K562 (cell line): ENCODE data around the gene EVI5L. TPM values are rescaled to one million over a fixed set of nuclear protein-coding genes. Genes with fewer than 3 reads are reported as not detected.

ENCODE experiments used
- ARNT ChIP-seq, 2 experiments: fragments of 450-650 bp; IDR thresholded peaks; 2 replicates each; pipeline ENCODE4 v1.6.1; 2016; ENCODE audit warnings: mild to moderate bottlenecking in 1 of 2
- BRCA1 ChIP-seq, 2 experiments: fragments of 450-650 bp in 1 of 2; sonication (generic) in 1 of 2; formaldehyde crosslinking in 1 of 2; IDR thresholded peaks; 2 replicates each; pipeline versions ENCODE4 v1.5.0 to v1.6.1; 2017 to 2020; ENCODE audit warnings: mild to moderate bottlenecking in 1 of 2, missing genetic modification reagents in 1 of 2
- BRF1 ChIP-seq: IDR thresholded peaks from 3 replicates; pipeline ENCODE4 v1.6.1; 2011; ENCODE audit warnings: borderline replicate concordance, mild to moderate bottlenecking; ENCODE audit not compliant: insufficient read length; ENCODE audit errors: extremely low read depth
- DACH1 ChIP-seq: fragments of 450-650 bp; IDR thresholded peaks from 2 replicates; pipeline ENCODE4 v1.6.1; 2018; ENCODE audit not compliant: partially characterized antibody
- GATAD2B ChIP-seq: fragments of 450-650 bp; IDR thresholded peaks from 2 replicates; pipeline ENCODE4 v1.6.1; 2017; ENCODE audit warnings: mild to moderate bottlenecking, borderline replicate concordance
- GTF2F1 ChIP-seq: IDR thresholded peaks from 2 replicates; pipeline ENCODE4 v1.6.1; 2011; ENCODE audit warnings: low read depth, low read length, improper control_type of control experiment
- MXI1 ChIP-seq: IDR thresholded peaks from 2 replicates; pipeline ENCODE4 v1.6.1; 2011; ENCODE audit warnings: low read depth, mild to moderate bottlenecking, improper control_type of control experiment, low read length
- PHB2 ChIP-seq: fragments of 450-650 bp; IDR thresholded peaks from 2 replicates; pipeline ENCODE4 v1.6.1; 2017; ENCODE audit warnings: low read depth
- RBM34 ChIP-seq: fragments of 200-400 bp; formaldehyde crosslinking; IDR thresholded peaks from 2 replicates; pipeline ENCODE4 v1.6.1; 2018; ENCODE audit warnings: low read length, borderline replicate concordance; ENCODE audit not compliant: insufficient read depth
- SMAD1 ChIP-seq: fragments of 150-350 bp; IDR thresholded peaks from 2 replicates; pipeline ENCODE4 v1.6.1; 2014; ENCODE audit warnings: low read length, low read depth; ENCODE audit not compliant: partially characterized antibody
- TOE1 ChIP-seq, 2 experiments: fragments of 450-650 bp in 1 of 2; sonication (generic) in 1 of 2; formaldehyde crosslinking in 1 of 2; IDR thresholded peaks; 2 replicates each; pipeline versions ENCODE4 v1.7.1 to v1.8.0; 2016 to 2022; ENCODE audit warnings: borderline replicate concordance in 2 of 2, mild to moderate bottlenecking in 2 of 2, antibody characterized with exemption in 1 of 2, inconsistent platforms in 1 of 2, low read depth in 1 of 2, missing genetic modification reagents in 1 of 2, moderate library complexity in 1 of 2
- ZNF143 ChIP-seq: sonication (generic); formaldehyde crosslinking; IDR thresholded peaks from 2 replicates; pipeline ENCODE4 v1.9.0; 2022; ENCODE audit warnings: mild to moderate bottlenecking, missing genetic modification reagents
- polyA plus RNA-seq, 8 experiments: library from polyadenylated mRNA; depleted of rRNA in 4 of 8; stranded (reverse) in 5 of 8; unstranded in 3 of 8; fragments of >200 nt; fragmentation: Nextera tagmentation in 2 of 8; fragmentation: Illumina TruSeq in 1 of 8; extraction: Ambion mirVana in 2 of 8; extraction: Trizol in 1 of 8; gene quantifications; 2 replicates each; pipeline versions ENCODE4 v1.2.1 to v1.2.3, GENCODE V29; 2011 to 2014; ENCODE audit warnings: inconsistent platforms in 1 of 8, missing spikeins in 1 of 8
- total RNA-seq, 7 experiments: library from RNA; depleted of rRNA in 6 of 7; stranded (reverse); fragments of >200 nt in 6 of 7; fragmentation: Illumina TruSeq in 2 of 7; extraction: Trizol in 2 of 7; gene quantifications; 2 replicates each; pipeline versions ENCODE4 v1.2.1 to v1.2.3, GENCODE V29; 2011 to 2021; ENCODE audit warnings: low replicate concordance in 1 of 7
- TF ChIP-seq, protein P1 (sequence below): sonication (generic); formaldehyde crosslinking; IDR thresholded peaks from 2 replicates; pipeline ENCODE4 v1.9.0; 2022; ENCODE audit warnings: mild to moderate bottlenecking, missing genetic modification reagents
- TF ChIP-seq, protein P2 (sequence below): sonication (generic); formaldehyde crosslinking; IDR thresholded peaks from 2 replicates; pipeline ENCODE4 v1.9.0; 2022; ENCODE audit warnings: mild to moderate bottlenecking, missing genetic modification reagents
- TF ChIP-seq, protein P3 (sequence below): fragments of 450-650 bp; IDR thresholded peaks from 2 replicates; pipeline ENCODE4 v1.6.1; 2016; ENCODE audit warnings: antibody characterized with exemption
- TF ChIP-seq, protein P4 (sequence below): fragments of 450-650 bp; IDR thresholded peaks from 2 replicates; pipeline ENCODE4 v1.6.1; 2016; ENCODE audit warnings: mild to moderate bottlenecking

EVI5L gene
- total and polyA plus RNA-seq, 9 of the 15 experiments (the other 6 are each of a cell fraction or from before 2014, with no cell fraction given), result 0.69 to 1.8 (median 1.2) TPM; not detected in 2

DNA sequence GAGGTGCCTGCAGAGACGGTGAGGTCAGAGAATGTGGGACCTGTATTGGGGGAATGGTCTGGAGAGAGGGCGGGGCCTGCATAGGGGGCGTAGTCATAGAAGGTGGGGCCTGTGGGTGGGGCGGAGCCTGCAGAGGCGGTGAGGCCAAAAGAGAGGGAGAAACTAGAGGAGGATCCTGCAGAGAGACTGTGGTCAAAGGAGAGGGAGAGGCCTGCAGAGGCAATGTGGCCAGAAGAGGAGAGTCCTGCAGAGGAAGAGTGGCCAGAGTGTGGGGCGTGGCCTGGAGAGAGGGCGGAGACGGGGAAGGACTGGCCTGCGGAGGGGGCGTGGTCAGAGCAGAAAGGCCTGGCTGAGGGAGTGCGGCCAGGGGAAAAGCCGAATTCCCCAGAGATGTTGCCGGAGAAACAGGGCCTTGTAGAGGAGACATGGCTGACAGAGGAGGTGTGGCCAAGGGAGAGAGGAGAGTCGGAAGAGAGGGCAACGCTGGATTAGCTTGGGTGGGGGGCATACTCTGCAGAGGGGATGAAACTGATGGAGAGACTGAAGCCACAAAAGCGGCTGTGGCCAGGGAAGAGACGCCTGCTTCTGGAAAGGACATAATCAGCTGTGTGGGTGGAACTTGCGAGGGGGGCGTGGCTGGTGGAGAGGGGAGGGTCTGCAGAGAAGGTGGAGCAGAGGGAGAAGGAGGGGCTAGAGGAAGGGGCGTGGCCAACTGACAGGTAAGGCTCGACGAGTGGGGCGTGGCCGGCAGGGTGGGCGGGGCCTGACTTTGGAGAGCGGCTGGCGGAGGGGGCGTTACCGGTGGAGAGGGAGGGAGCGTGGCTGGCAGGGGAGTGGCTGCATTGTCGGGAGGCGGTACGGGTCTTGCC, 41.7 kb downstream of the EVI5L start (continued):
- TF ChIP-seq ARNT (IDR thresholded peaks at IDR 0.05) (peak in 1 of 2 experiments; percentile 21; a peak in 1 of 4 replicates), BRCA1 (IDR thresholded peaks at IDR 0.05) (no peak), BRCA1 (CRISPR knock-in tag; IDR thresholded peaks at IDR 0.05) (no peak), PHB2 (no peak), BRF1 (no peak), DACH1 (peak; percentile 89), GATAD2B (no peak), MXI1 (no peak), GTF2F1 (no peak), TOE1 (IDR thresholded peaks at IDR 0.05; ENCODE audit: borderline replicate concordance) (peak; percentile 44; the same call in 1 of the 2 replicates), TOE1 (CRISPR knock-in tag; IDR thresholded peaks at IDR 0.05; ENCODE audit: borderline replicate concordance, low read depth) (no peak), SMAD1 (no peak), ZNF143 (CRISPR knock-in tag) (0 out of 2 replicates have a peak, but pooled peaks have one; percentile 11), RBM34 (no peak)
- TF ChIP-seq, protein P1, sequence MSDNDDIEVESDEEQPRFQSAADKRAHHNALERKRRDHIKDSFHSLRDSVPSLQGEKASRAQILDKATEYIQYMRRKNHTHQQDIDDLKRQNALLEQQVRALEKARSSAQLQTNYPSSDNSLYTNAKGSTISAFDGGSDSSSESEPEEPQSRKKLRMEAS, result peak; percentile 52
- TF ChIP-seq, protein P2, sequence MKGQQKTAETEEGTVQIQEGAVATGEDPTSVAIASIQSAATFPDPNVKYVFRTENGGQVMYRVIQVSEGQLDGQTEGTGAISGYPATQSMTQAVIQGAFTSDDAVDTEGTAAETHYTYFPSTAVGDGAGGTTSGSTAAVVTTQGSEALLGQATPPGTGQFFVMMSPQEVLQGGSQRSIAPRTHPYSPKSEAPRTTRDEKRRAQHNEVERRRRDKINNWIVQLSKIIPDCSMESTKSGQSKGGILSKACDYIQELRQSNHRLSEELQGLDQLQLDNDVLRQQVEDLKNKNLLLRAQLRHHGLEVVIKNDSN (CRISPR knock-in tag), result 0 out of 2 replicates have a peak, but pooled peaks have one; percentile 7
- TF ChIP-seq, protein P3, sequence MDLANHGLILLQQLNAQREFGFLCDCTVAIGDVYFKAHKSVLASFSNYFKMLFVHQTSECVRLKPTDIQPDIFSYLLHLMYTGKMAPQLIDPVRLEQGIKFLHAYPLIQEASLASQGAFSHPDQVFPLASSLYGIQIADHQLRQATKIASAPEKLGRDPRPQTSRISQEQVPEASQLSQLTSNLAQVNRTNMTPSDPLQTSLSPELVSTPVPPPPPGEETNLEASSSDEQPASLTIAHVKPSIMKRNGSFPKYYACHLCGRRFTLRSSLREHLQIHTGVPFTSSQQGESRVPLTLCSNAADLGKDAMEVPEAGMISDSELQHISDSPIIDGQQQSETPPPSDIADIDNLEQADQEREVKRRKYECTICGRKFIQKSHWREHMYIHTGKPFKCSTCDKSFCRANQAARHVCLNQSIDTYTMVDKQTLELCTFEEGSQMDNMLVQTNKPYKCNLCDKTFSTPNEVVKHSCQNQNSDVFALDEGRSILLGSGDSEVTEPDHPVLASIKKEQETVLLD, result no peak
- TF ChIP-seq, protein P4, sequence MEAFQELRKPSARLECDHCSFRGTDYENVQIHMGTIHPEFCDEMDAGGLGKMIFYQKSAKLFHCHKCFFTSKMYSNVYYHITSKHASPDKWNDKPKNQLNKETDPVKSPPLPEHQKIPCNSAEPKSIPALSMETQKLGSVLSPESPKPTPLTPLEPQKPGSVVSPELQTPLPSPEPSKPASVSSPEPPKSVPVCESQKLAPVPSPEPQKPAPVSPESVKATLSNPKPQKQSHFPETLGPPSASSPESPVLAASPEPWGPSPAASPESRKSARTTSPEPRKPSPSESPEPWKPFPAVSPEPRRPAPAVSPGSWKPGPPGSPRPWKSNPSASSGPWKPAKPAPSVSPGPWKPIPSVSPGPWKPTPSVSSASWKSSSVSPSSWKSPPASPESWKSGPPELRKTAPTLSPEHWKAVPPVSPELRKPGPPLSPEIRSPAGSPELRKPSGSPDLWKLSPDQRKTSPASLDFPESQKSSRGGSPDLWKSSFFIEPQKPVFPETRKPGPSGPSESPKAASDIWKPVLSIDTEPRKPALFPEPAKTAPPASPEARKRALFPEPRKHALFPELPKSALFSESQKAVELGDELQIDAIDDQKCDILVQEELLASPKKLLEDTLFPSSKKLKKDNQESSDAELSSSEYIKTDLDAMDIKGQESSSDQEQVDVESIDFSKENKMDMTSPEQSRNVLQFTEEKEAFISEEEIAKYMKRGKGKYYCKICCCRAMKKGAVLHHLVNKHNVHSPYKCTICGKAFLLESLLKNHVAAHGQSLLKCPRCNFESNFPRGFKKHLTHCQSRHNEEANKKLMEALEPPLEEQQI, result no peak
